ENCODE data around the gene PRTN3. TPM values are rescaled to one million over a fixed set of nuclear protein-coding genes. Genes with fewer than 3 reads are reported as not detected.

The PRTN3 gene
- total and polyA plus RNA-seq, 4 donors: 0.17 to 225 (median 1.7) TPM

GRCh38 chr19:873084-873483 is 32.3 kb downstream of the PRTN3 start:
- H3K27me3 ChIP-seq (ENCODE audit: control insufficient read depth in 4 of 4, insufficient read depth in 4 of 4, low read length in 3 of 4): no peaks in the 10 kb centered on the region
- no peaks in the 10 kb centered on the region for H3K4me1 ChIP-seq (ENCODE audit: control insufficient read depth in 4 of 4, insufficient read depth in 4 of 4, low read length in 3 of 4)
- no peak overlapping the region for H3K27ac ChIP-seq (ENCODE audit: low read depth in 1 of 2, low read length in 2 of 2)
- 88% methylated on average over 9 of the region's 13 CpGs for WGBS
- TF ChIP-seq GABPA (IDR thresholded peaks at IDR 0.05 in 1 of 2, conservative IDR thresholded peaks at IDR 0.05 in 1 of 2) (no peak), NR2F2 (IDR thresholded peaks at IDR 0.05) (no peak), YY1 (IDR thresholded peaks at IDR 0.05) (no peak), JUND (IDR thresholded peaks at IDR 0.05) (no peak), REST (IDR thresholded peaks at IDR 0.05) (no peak), HNF4A (conservative IDR thresholded peaks at IDR 0.05) (no peak), CTCF (IDR thresholded peaks at IDR 0.05; ENCODE audit: low read depth, low read length, missing input control) (no peak), RAD21 (IDR thresholded peaks at IDR 0.05) (no peak), FOXA1 (IDR thresholded peaks at IDR 0.05) (no peak), EGR1 (IDR thresholded peaks at IDR 0.05; ENCODE audit: low read depth in 2 of 2) (no peak), RXRA (IDR thresholded peaks at IDR 0.05) (no peak), FOXA2 (IDR thresholded peaks at IDR 0.05) (no peak), SP1 (IDR thresholded peaks at IDR 0.05) (no peak), ATF3 (IDR thresholded peaks at IDR 0.05) (no peak), TAF1 (conservative IDR thresholded peaks at IDR 0.05) (no peak), ZBTB33 (IDR thresholded peaks at IDR 0.05) (no peak), HNF4G (IDR thresholded peaks at IDR 0.05) (no peak), MAX (IDR thresholded peaks at IDR 0.05) (no peak)
- no peaks in the 10 kb centered on the region for H3K9me3 ChIP-seq (ENCODE audit: control insufficient read depth in 4 of 4, low read length in 3 of 4)
- no peak overlapping the region for H3K9ac ChIP-seq (ENCODE audit: low read depth in 1 of 2, low read length in 2 of 2)
- H3K36me3 ChIP-seq (ENCODE audit: control insufficient read depth in 4 of 4, insufficient read depth in 3 of 4, low read depth in 1 of 4, low read length in 3 of 4): peaks cover 7 to 46% (median 11%) of the 10 kb centered on the region in 4 donors
- DNase-seq (ENCODE audit: low spot score): no peak
- no peak overlapping the region for H3K4me3 ChIP-seq (ENCODE audit: low read depth in 1 of 3, low read length in 3 of 3)

All from liver (tissue), 9 donors.